ENCODE data around the gene BLOC1S1. TPM values are rescaled to one million over a fixed set of nuclear protein-coding genes. Genes with fewer than 3 reads are reported as not detected.

Gene BLOC1S1
- total RNA-seq, 1 donor, result 59.4 TPM

DNA sequence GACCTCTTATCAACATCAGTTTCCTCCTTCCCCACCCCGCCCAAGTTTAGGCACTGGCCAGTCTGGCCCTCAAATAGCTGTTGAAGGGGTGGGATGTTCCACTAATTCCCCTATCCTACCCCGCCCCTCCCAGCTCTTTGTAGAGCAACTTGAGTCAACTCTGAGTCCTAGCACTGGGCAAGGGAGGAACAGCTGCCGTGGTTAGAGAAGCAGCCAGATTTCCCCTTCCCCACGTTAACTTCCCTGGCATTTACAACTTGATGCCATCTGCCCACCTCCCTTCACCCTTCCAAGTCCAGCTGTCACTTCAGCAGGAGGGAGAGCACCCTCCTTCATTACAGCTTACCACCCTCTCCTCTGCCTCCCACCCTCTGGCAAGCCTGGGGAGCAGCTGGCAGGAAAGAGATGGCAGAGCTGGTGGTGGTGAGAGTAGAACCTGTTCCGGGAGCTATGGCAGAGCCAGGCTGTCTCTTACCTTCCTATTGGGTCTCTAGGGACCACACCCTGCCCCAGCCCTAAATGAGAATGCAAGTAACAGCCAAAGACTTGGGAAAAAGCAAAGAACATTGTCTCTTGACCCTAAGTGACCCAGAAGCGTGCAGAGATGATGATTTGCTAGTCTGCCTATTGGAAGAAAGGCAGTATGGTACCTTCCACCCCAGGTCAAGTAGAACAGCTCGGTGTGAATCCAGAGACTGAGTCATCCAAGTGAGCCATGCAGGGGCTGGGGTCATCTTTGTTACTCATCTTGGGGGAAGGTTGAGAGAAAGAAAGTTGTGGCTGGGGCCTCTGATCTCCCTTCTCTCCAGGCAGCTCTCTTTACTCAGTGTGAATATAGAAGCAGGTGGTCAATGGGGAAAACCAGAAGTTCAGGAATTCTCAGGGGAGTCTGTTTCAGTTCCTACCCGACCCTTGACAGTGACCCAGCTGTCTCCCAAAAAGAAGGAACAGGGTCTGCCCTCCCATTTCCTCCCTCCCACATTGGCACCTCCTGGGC lies 1.5 kb downstream of the BLOC1S1 start:
- TF ChIP-seq CTCF (IDR thresholded peaks at IDR 0.05; ENCODE audit: extremely low read depth, low read depth, low read length), result no peak
- H3K9me3 ChIP-seq (ENCODE audit: low read depth, low read length), result no peaks in the 10 kb centered on the region
- peaks cover 8% of the 10 kb centered on the region for H4K20me1 ChIP-seq (ENCODE audit: insufficient read depth, low read length)
- peaks cover 75% of the 10 kb centered on the region for H3K4me1 ChIP-seq (ENCODE audit: insufficient read depth, low read length)
- DNase-seq (ENCODE audit: insufficient read length, low spot score, missing footprints), result peak; percentile 56
- H3K27ac ChIP-seq (ENCODE audit: low read depth, low read length), result peak overlapping the region; percentile 82
- H3K4me2 ChIP-seq (ENCODE audit: insufficient read depth, low read length), result peak overlapping the region; percentile 83
- H3K79me2 ChIP-seq (ENCODE audit: insufficient read depth, low read length), result peaks cover 6% of the 10 kb centered on the region
- no peaks in the 10 kb centered on the region for H3K27me3 ChIP-seq (ENCODE audit: insufficient read depth, low read length)
- H3K4me3 ChIP-seq (ENCODE audit: insufficient read depth, low read length), result peak overlapping the region; percentile 71
- no peaks in the 10 kb centered on the region for H3K36me3 ChIP-seq (ENCODE audit: insufficient read depth, low read length)
- no peak overlapping the region for H2AFZ ChIP-seq (ENCODE audit: low read length)

DNA sequence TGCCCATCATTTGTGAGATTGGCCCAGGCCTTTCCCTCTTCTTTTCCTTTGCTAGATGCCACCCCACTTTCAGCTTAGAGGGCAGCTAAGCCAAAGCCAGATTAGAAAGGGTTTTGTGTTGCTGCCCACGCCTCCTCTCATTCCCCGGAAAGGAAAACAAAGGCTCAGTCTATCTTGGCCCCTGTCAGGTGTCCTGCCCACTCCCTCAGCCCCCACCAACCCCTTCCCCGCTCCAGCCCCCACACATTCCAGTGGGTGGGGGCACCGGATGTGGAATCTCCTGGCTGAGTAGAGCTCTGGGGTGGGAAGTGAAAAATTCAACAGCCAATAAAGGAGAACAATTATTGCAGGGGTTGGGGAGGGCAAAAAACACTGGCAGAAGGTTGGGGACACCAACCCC lies 2.2 kb downstream of the BLOC1S1 start:
- peak; percentile 78 for DNase-seq (ENCODE audit: insufficient read length, low spot score, missing footprints)
- H3K27ac ChIP-seq (ENCODE audit: low read depth, low read length), result peak overlapping the region; percentile 82
- H3K36me3 ChIP-seq (ENCODE audit: insufficient read depth, low read length), result peaks cover 2% of the 10 kb centered on the region
- H2AFZ ChIP-seq (ENCODE audit: low read length), result no peak overlapping the region
- peaks cover 68% of the 10 kb centered on the region for H3K4me1 ChIP-seq (ENCODE audit: insufficient read depth, low read length)
- TF ChIP-seq CTCF (IDR thresholded peaks at IDR 0.05; ENCODE audit: extremely low read depth, low read depth, low read length), result no peak
- peak overlapping the region; percentile 71 for H3K4me3 ChIP-seq (ENCODE audit: insufficient read depth, low read length)
- H4K20me1 ChIP-seq (ENCODE audit: insufficient read depth, low read length), result peaks cover 8% of the 10 kb centered on the region
- peaks cover 6% of the 10 kb centered on the region for H3K79me2 ChIP-seq (ENCODE audit: insufficient read depth, low read length)
- peak overlapping the region; percentile 83 for H3K4me2 ChIP-seq (ENCODE audit: insufficient read depth, low read length)
- no peaks in the 10 kb centered on the region for H3K9me3 ChIP-seq (ENCODE audit: low read depth, low read length)
- H3K27me3 ChIP-seq (ENCODE audit: insufficient read depth, low read length), result no peaks in the 10 kb centered on the region

GRCh38 chr12:55718624-55719275 lies 2.9 kb downstream of the BLOC1S1 start:
- Histone ChIP-seq H2AFZ (ENCODE audit: low read length) (no peak overlapping the region), H3K4me1 (ENCODE audit: insufficient read depth, low read length) (peaks cover 67% of the 10 kb centered on the region), H3K4me3 (ENCODE audit: insufficient read depth, low read length) (peak overlapping the region; percentile 71), H3K79me2 (ENCODE audit: insufficient read depth, low read length) (peaks cover 6% of the 10 kb centered on the region), H4K20me1 (ENCODE audit: insufficient read depth, low read length) (peaks cover 13% of the 10 kb centered on the region), H3K27ac (ENCODE audit: low read depth, low read length) (peak overlapping the region; percentile 82), H3K36me3 (ENCODE audit: insufficient read depth, low read length) (peaks cover 9% of the 10 kb centered on the region), H3K9me3 (ENCODE audit: low read depth, low read length) (no peaks in the 10 kb centered on the region), H3K4me2 (ENCODE audit: insufficient read depth, low read length) (peak overlapping the region; percentile 83), H3K27me3 (ENCODE audit: insufficient read depth, low read length) (no peaks in the 10 kb centered on the region)
- peak; percentile 49 for DNase-seq (ENCODE audit: insufficient read length, low spot score, missing footprints)
- no peak for TF ChIP-seq CTCF (IDR thresholded peaks at IDR 0.05; ENCODE audit: extremely low read depth, low read depth, low read length)

GRCh38 chr12:55719371-55719770 lies 3.5 kb downstream of the BLOC1S1 start:
- H3K4me3 ChIP-seq (ENCODE audit: insufficient read depth, low read length), result no peak overlapping the region
- H3K9me3 ChIP-seq (ENCODE audit: low read depth, low read length), result no peaks in the 10 kb centered on the region
- peaks cover 19% of the 10 kb centered on the region for H4K20me1 ChIP-seq (ENCODE audit: insufficient read depth, low read length)
- H3K79me2 ChIP-seq (ENCODE audit: insufficient read depth, low read length), result peaks cover 11% of the 10 kb centered on the region
- H3K4me1 ChIP-seq (ENCODE audit: insufficient read depth, low read length), result peaks cover 74% of the 10 kb centered on the region
- H3K4me2 ChIP-seq (ENCODE audit: insufficient read depth, low read length), result peak overlapping the region; percentile 83
- peaks cover 15% of the 10 kb centered on the region for H3K36me3 ChIP-seq (ENCODE audit: insufficient read depth, low read length)
- no peaks in the 10 kb centered on the region for H3K27me3 ChIP-seq (ENCODE audit: insufficient read depth, low read length)
- no peak for TF ChIP-seq CTCF (IDR thresholded peaks at IDR 0.05; ENCODE audit: extremely low read depth, low read depth, low read length)
- no peak overlapping the region for H2AFZ ChIP-seq (ENCODE audit: low read length)
- peak overlapping the region; percentile 82 for H3K27ac ChIP-seq (ENCODE audit: low read depth, low read length)
- peak; percentile 44 for DNase-seq (ENCODE audit: insufficient read length, low spot score, missing footprints)

Data from osteoblast (primary cell).